Fibroblast of skin of right biceps (primary cell): ENCODE measurements around the gene SUFU.

ENCODE experiments used
- DNase-seq: peaks from one replicate; pipeline ENCODE4 v3.0.0-alpha.2; 2013

The SUFU gene

GRCh38 chr10:102599565-102600327 is 96.0 kb downstream of the SUFU start:
- DNase-seq, result peak; percentile 37

- DNase-seq, result no peak
These were observed 97.0 kb downstream of the SUFU start for GRCh38 chr10:102600816-102601215.

- no peak for DNase-seq
These were observed 97.9 kb downstream of the SUFU start for GRCh38 chr10:102601639-102602038.

GRCh38 chr10:102602272-102603045 is 98.7 kb downstream of the SUFU start:
- peak; percentile 54 for DNase-seq

GRCh38 chr10:102603946-102604345 is 100.2 kb downstream of the SUFU start:
- DNase-seq, result no peak

GRCh38 chr10:102604439-102604841 is 100.7 kb downstream of the SUFU start:
- DNase-seq, result peak; percentile 93

GRCh38 chr10:102605712-102606111 is 101.9 kb downstream of the SUFU start:
- peak; percentile 48 for DNase-seq

- DNase-seq, result no peak
These were observed 104.7 kb downstream of the SUFU start for GRCh38 chr10:102608487-102608886.

- DNase-seq, result no peak
These were observed 106.7 kb downstream of the SUFU start for GRCh38 chr10:102610441-102610887.

- DNase-seq, result no peak
These were observed 107.8 kb downstream of the SUFU start for GRCh38 chr10:102611514-102612087.

- DNase-seq, result no peak
These were observed 109.1 kb downstream of the SUFU start for GRCh38 chr10:102612964-102613275.

GRCh38 chr10:102613286-102613685 is 109.5 kb downstream of the SUFU start:
- DNase-seq, result no peak

- no peak for DNase-seq
These were observed 110.0 kb downstream of the SUFU start for GRCh38 chr10:102613785-102614184.

GRCh38 chr10:102614888-102615287 is 111.1 kb downstream of the SUFU start:
- no peak for DNase-seq

- no peak for DNase-seq
These were observed 111.6 kb downstream of the SUFU start for GRCh38 chr10:102615361-102615760.

GRCh38 chr10:102616066-102616770 is 112.4 kb downstream of the SUFU start:
- no peak for DNase-seq

- DNase-seq, result no peak
These were observed 113.3 kb downstream of the SUFU start for GRCh38 chr10:102617041-102617440.

- no peak for DNase-seq
These were observed 114.0 kb downstream of the SUFU start for GRCh38 chr10:102617816-102618215.

GRCh38 chr10:102619281-102619981 is 115.7 kb downstream of the SUFU start:
- no peak for DNase-seq

- DNase-seq, result no peak
These were observed 116.4 kb downstream of the SUFU start for GRCh38 chr10:102620138-102620590.

- no peak for DNase-seq
These were observed 117.0 kb downstream of the SUFU start for GRCh38 chr10:102620591-102621442.
